K562 (cell line): ENCODE results near the gene RASIP1. TPM values are rescaled to one million over a fixed set of nuclear protein-coding genes. Genes with fewer than 3 reads are reported as not detected.

Source experiments
- ARNT ChIP-seq, 2 experiments: fragments of 450-650 bp; IDR thresholded peaks; 2 replicates each; pipeline ENCODE4 v1.6.1; 2016; ENCODE audit warnings: mild to moderate bottlenecking in 1 of 2
- BRD4 ChIP-seq: fragments of 200-600 bp; sonication (generic); IDR thresholded peaks from 2 replicates; pipeline ENCODE4 v1.6.1; 2017; ENCODE audit warnings: inconsistent platforms
- BRF1 ChIP-seq: IDR thresholded peaks from 3 replicates; pipeline ENCODE4 v1.6.1; 2011; ENCODE audit warnings: borderline replicate concordance, mild to moderate bottlenecking; ENCODE audit not compliant: insufficient read length; ENCODE audit errors: extremely low read depth
- CBFA2T2 ChIP-seq: fragments of 450-650 bp; conservative IDR thresholded peaks from 2 replicates; pipeline ENCODE4 v1.6.1; 2017; ENCODE audit warnings: mild to moderate bottlenecking
- EZH2 ChIP-seq: IDR thresholded peaks from 2 replicates; pipeline ENCODE4 v1.6.1; 2012; ENCODE audit warnings: low read depth, mild to moderate bottlenecking, inconsistent platforms, low read length, borderline replicate concordance
- ILK ChIP-seq: fragments of 450-650 bp; IDR thresholded peaks from 2 replicates; pipeline ENCODE4 v1.6.1; 2016; ENCODE audit warnings: missing genetic modification characterization, low read depth, mild to moderate bottlenecking, missing compliant biosample characterization, moderate library complexity, borderline replicate concordance
- KDM2B ChIP-seq: fragments of 250-450 bp; sonication (Bioruptor Pico); IDR thresholded peaks from 2 replicates; pipeline ENCODE4 v1.8.0; 2021; ENCODE audit warnings: mild to moderate bottlenecking, moderate library complexity
- KDM5B ChIP-seq: fragments of 200-600 bp; sonication (generic); IDR thresholded peaks from 2 replicates; pipeline ENCODE4 v1.6.1; 2012; ENCODE audit warnings: low read depth, mild to moderate bottlenecking, moderate library complexity, low read length, control low read depth, inconsistent platforms; ENCODE audit not compliant: insufficient replicate concordance
- MTA2 ChIP-seq: fragments of 450-650 bp; IDR thresholded peaks from 2 replicates; pipeline ENCODE4 v1.6.1; 2016; ENCODE audit warnings: low read depth
- MTA3 ChIP-seq: fragments of 450-650 bp; formaldehyde crosslinking; IDR thresholded peaks from 2 replicates; pipeline ENCODE4 v1.6.1; 2017; ENCODE audit warnings: mild to moderate bottlenecking, borderline replicate concordance
- PHB ChIP-seq: fragments of 250-450 bp; sonication (Bioruptor Pico); IDR thresholded peaks from 2 replicates; pipeline ENCODE4 v1.5.0; 2021
- PHB2 ChIP-seq: fragments of 450-650 bp; IDR thresholded peaks from 2 replicates; pipeline ENCODE4 v1.6.1; 2017; ENCODE audit warnings: low read depth
- POLR2A ChIP-seq: fragments of 450-650 bp; conservative IDR thresholded peaks from 2 replicates; pipeline ENCODE4 v1.6.1; 2016
- PYGO2 ChIP-seq: fragments of 450-650 bp; IDR thresholded peaks from 2 replicates; pipeline ENCODE4 v1.6.1; 2016; ENCODE audit warnings: mild to moderate bottlenecking, missing genetic modification characterization, moderate library complexity, missing compliant biosample characterization
- SP1 ChIP-seq: sonication (generic); formaldehyde crosslinking; IDR thresholded peaks from 2 replicates; pipeline ENCODE4 v1.8.1; 2022; ENCODE audit warnings: mild to moderate bottlenecking, missing genetic modification reagents
- SREBF1 ChIP-seq: fragments of 150-350 bp; IDR thresholded peaks from 2 replicates; pipeline ENCODE4 v1.6.1; 2014; ENCODE audit warnings: antibody characterized with exemption, low read depth, low read length, borderline replicate concordance
- ZNF444 ChIP-seq: fragments of 250-450 bp; sonication (Bioruptor Pico); IDR thresholded peaks from 2 replicates; pipeline ENCODE4 v1.4.0; 2020; ENCODE audit warnings: mild to moderate bottlenecking, moderate library complexity
- ZSCAN32 ChIP-seq: fragments of 450-650 bp; formaldehyde crosslinking; IDR thresholded peaks from 2 replicates; pipeline ENCODE4 v1.4.0; 2020; ENCODE audit warnings: mild to moderate bottlenecking, moderate library complexity
- polyA plus RNA-seq, 8 experiments: library from polyadenylated mRNA; depleted of rRNA in 4 of 8; stranded (reverse) in 5 of 8; unstranded in 3 of 8; fragments of >200 nt; fragmentation: Nextera tagmentation in 2 of 8; fragmentation: Illumina TruSeq in 1 of 8; extraction: Ambion mirVana in 2 of 8; extraction: Trizol in 1 of 8; gene quantifications; 2 replicates each; pipeline versions ENCODE4 v1.2.1 to v1.2.3, GENCODE V29; 2011 to 2014; ENCODE audit warnings: inconsistent platforms in 1 of 8, missing spikeins in 1 of 8
- total RNA-seq, 7 experiments: library from RNA; depleted of rRNA in 6 of 7; stranded (reverse); fragments of >200 nt in 6 of 7; fragmentation: Illumina TruSeq in 2 of 7; extraction: Trizol in 2 of 7; gene quantifications; 2 replicates each; pipeline versions ENCODE4 v1.2.1 to v1.2.3, GENCODE V29; 2011 to 2021; ENCODE audit warnings: low replicate concordance in 1 of 7
- TF ChIP-seq, protein P1 (sequence below): fragments of 150-350 bp; conservative IDR thresholded peaks from 2 replicates; pipeline ENCODE4 v1.6.1; 2014; ENCODE audit warnings: low read length
- TF ChIP-seq, protein P2 (sequence below): fragments of 450-650 bp; IDR thresholded peaks from 2 replicates; pipeline ENCODE4 v1.6.1; 2016
- TF ChIP-seq, protein P3 (sequence below): fragments of 450-650 bp; formaldehyde crosslinking; IDR thresholded peaks from 2 replicates; pipeline ENCODE4 v1.4.0; 2022; ENCODE audit warnings: missing genetic modification characterization
- TF ChIP-seq, protein P4 (sequence below), 2 experiments: IDR thresholded peaks in 1 of 2; conservative IDR thresholded peaks in 1 of 2; 2 replicates each; pipeline ENCODE4 v1.6.1; 2016; ENCODE audit warnings: low read depth in 2 of 2, mild to moderate bottlenecking in 1 of 2, missing compliant biosample characterization in 1 of 2, missing genetic modification characterization in 1 of 2, moderate library complexity in 1 of 2

Gene RASIP1
- total and polyA plus RNA-seq, 9 of the 15 experiments (the other 6 are each of a cell fraction or from before 2014, with no cell fraction given), result 0.20 to 4.7 (median 1.5) TPM

DNA sequence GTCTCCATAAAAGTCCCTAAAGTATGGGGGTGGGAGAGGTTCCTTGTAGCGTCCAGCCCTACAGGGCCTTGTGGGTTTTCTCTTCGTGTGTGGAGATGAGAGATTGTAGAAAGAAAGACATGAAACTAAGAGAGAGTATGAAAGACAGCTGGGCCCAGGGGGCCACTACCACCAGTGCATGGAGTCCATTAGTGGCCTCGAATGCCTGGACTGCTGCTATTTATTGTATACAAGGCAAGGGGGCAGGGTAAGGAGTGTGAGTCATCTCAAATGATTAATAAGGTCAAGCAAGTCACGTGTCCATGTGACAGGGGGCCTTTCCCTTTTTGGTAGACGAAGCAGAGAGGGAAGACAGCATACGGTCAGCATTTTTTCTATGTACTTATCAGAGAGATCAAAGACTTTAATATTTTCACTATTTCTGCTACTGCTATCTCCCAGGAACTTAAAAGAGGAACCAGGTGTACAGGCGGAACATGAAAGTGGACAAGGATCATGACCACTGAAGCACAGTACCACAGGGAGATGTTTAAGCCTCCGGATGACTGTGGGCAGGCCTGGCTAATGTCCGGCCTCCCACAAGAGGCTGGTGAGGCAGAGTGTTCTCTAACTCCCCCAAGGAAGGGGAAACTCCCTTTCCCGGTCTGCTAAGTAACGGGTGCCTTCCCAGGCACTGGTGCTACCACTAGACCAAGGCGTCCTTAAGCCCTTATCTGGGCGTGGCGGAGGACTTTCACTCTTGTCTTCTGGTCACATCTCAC lies 40.4 kb upstream of the RASIP1 start (continued):
- TF ChIP-seq, protein P1, sequence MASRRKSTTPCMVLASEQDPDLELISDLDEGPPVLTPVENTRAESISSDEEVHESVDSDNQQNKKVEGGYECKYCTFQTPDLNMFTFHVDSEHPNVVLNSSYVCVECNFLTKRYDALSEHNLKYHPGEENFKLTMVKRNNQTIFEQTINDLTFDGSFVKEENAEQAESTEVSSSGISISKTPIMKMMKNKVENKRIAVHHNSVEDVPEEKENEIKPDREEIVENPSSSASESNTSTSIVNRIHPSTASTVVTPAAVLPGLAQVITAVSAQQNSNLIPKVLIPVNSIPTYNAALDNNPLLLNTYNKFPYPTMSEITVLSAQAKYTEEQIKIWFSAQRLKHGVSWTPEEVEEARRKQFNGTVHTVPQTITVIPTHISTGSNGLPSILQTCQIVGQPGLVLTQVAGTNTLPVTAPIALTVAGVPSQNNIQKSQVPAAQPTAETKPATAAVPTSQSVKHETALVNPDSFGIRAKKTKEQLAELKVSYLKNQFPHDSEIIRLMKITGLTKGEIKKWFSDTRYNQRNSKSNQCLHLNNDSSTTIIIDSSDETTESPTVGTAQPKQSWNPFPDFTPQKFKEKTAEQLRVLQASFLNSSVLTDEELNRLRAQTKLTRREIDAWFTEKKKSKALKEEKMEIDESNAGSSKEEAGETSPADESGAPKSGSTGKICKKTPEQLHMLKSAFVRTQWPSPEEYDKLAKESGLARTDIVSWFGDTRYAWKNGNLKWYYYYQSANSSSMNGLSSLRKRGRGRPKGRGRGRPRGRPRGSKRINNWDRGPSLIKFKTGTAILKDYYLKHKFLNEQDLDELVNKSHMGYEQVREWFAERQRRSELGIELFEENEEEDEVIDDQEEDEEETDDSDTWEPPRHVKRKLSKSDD, result no peak
- TF ChIP-seq, protein P2, sequence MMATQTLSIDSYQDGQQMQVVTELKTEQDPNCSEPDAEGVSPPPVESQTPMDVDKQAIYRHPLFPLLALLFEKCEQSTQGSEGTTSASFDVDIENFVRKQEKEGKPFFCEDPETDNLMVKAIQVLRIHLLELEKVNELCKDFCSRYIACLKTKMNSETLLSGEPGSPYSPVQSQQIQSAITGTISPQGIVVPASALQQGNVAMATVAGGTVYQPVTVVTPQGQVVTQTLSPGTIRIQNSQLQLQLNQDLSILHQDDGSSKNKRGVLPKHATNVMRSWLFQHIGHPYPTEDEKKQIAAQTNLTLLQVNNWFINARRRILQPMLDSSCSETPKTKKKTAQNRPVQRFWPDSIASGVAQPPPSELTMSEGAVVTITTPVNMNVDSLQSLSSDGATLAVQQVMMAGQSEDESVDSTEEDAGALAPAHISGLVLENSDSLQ, result peak; percentile 95
- TF ChIP-seq BRD4 (no peak), ZSCAN32 (CRISPR knock-in tag) (no peak), EZH2 (no peak), CBFA2T2 (peak; percentile 81), PHB (CRISPR knock-in tag) (no peak), ZNF444 (CRISPR knock-in tag) (no peak), ARNT (IDR thresholded peaks at IDR 0.05) (peak in 1 of 2 experiments; percentile 34; a peak in 1 of 4 replicates), ILK (tag) (no peak), MTA2 (no peak), SP1 (CRISPR knock-in tag) (peak; percentile 71), POLR2A (peak; percentile 48), PYGO2 (tag) (no peak), MTA3 (peak; percentile 50; the same call in 1 of the 2 replicates), KDM5B (peak; percentile 44), PHB2 (no peak), SREBF1 (no peak), KDM2B (no peak), BRF1 (no peak)
- TF ChIP-seq, protein P3, sequence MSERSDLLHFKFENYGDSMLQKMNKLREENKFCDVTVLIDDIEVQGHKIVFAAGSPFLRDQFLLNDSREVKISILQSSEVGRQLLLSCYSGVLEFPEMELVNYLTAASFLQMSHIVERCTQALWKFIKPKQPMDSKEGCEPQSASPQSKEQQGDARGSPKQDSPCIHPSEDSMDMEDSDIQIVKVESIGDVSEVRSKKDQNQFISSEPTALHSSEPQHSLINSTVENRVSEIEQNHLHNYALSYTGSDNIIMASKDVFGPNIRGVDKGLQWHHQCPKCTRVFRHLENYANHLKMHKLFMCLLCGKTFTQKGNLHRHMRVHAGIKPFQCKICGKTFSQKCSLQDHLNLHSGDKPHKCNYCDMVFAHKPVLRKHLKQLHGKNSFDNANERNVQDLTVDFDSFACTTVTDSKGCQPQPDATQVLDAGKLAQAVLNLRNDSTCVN, result no peak
- TF ChIP-seq, protein P4, sequence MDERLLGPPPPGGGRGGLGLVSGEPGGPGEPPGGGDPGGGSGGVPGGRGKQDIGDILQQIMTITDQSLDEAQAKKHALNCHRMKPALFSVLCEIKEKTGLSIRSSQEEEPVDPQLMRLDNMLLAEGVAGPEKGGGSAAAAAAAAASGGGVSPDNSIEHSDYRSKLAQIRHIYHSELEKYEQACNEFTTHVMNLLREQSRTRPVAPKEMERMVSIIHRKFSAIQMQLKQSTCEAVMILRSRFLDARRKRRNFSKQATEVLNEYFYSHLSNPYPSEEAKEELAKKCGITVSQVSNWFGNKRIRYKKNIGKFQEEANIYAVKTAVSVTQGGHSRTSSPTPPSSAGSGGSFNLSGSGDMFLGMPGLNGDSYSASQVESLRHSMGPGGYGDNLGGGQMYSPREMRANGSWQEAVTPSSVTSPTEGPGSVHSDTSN (CRISPR knock-in tag; IDR thresholded peaks at IDR 0.05; ENCODE audit: low read depth), result no peak
- TF ChIP-seq, protein P4 (tag; conservative IDR thresholded peaks at IDR 0.05; ENCODE audit: low read depth), result peak; percentile 94
